Activated CD4-positive, alpha-beta T cell treated with anti-CD3 and anti-CD28 coated beads, Interleukin-2, Interleukin-6, amounts not matched to agents 100 ng/mL and 50 ng/mL, durations not matched to agents 16 hours and 8 hours (primary cell): ENCODE measurements around the gene COG7.
"Not testable (repeated sequence)": the region's sequence is repeated elsewhere in the genome, so short reads cannot be mapped to it uniquely, and the experiment has no call there.

Experiments used
- DNase-seq: peaks from one replicate; pipeline ENCODE4 v3.0.0-alpha.2; 2020

The COG7 gene

DNA sequence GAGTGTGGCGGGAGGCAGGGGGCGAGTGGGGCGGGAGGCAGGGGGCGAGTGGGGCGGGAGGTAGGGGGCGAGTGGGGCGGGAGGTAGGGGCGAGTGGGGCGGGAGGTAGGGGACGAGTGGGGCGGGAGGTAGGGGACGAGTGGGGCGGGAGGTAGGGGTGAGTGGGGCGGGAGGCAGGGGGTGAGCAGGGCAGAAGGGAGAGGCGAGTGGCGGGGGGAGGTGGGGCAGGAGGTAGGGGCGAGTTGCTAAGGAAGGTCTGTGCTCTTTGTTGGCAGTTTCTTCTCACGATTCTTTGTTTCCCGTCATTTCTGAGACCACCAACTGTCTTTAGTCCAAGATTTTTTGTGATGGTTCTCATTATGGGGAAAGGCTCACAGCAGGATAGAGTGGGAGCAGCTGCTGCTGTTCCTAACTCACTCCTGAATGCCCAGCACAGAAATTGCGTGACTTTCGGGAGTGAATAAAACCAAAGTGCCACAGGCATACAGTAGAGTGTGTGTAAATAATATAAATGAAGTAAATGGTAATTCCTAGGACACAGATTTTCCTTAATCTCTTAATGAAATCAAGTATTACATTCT is 44.7 kb downstream of the COG7 start:
- no peak for DNase-seq

DNA sequence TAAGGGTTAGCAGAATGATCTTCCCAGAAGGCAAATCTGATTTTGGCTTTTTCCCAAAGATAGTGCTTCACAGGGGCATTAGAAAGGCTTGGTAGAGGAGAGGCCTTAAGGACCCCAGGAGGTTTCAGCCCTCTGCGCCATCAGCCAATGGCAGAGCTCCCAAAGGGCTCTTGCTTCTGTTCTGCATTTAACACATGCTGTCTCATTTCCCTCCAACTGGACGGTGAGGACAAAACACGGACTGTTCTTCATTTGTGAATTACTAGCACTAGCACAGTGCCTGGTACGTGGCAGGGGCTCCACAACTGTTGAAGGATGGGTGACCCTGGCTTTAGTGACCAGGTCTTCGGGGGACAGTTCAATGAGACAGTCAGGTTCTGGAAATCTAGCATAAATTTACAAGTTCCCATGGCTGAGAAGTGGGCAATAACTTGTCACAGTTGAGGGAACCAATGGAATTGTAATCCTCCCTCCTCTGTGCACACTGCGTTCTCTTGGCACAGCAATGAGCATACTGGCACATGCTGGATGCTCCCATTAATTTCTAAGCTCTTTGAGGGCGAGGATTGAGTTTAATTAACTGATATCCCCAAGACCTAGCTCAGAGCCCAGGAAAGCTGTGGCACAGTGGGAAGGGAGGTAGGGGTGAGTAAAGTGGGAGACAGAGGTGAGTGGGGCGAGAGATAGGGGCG is 45.4 kb downstream of the COG7 start:
- DNase-seq = no peak

DNA sequence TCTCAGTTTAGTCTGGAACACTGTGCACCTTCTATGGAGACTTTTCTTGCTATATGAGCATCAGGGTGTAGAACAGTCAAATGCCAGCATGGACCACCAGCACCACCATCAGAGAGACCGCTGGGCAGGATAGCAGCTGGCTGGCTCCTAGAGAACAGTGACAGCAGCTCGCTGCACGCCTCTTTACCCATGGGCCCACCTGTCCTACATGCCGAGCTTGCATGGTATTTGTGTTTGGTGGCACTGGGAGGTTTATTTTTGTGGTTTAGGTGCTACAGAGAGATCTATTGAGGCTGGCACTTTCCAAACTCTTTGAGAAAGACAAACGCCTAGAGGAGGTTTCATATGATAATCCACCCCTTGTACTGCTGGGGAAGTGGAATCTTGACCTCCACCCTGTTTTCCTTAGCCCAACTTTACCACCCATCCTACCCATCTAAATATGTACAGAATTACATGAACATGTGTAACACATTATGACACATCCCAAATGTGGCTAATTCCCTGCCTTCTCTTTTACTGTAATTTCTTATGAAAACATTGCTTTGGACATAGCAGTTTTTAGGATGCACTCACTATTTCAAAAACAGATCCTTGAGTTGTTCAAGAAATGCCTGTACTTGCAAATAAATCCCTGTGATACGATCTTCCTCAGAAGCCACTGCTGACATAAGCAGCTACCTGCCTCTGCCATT is 46.3 kb downstream of the COG7 start:
- DNase-seq = no peak

DNA sequence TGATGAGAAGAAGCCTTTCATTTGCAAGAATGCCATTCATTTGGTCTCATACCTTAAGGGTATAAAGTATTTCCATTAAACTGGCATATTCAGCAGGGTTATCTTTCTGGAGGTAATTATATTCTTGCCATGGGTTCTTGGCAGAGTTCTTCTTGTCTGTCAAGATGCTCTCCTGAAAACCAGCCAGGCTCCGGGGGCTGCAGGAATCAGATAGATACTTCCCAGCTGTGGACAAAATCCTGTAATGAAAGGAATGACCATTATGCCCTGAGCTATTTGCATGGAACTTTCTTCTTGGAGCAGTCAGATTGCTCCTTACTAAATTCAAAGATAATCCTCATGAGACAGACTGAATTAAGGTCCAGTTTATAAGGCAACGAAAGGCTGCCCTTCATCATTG is 47.0 kb downstream of the COG7 start:
- DNase-seq = no peak

DNA sequence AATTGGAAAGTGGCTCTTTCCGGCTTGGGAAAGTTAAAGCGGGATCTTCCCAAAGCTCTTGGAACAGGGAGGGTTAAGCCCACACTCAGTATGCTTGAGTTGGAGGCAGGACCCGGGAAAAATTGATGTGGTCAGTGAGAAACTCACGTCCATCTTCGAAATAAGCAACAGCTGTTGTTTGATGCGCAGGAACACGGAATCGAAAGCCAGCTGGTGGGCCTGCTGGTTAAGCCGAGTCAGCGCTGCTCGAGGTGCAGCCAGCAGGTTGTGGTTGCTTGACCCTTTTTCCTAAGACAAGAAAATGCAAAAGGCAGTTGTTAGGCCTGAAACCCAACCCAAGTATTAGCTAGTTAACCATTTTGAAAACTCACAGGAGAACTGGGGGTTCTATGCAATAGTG is 49.4 kb downstream of the COG7 start:
- DNase-seq = no peak

DNA sequence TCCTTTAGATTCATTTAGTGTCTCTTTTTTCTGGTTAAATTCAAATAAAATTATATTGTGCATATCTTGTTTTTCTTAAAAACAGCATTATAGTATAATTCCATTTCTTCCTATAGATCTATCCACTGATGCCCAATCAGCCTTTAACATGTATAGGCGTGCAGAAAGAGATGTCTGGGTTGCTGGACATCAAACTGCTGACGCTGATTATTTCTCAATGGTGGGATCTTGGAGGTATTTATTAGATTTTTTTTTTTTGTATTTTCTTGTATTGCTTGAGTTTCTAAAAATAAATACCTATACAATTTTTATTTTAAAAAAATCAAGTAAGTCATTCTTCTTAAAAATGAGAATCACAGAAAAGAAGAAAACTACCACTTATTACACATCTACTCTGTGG is 50.9 kb downstream of the COG7 start:
- DNase-seq = no peak

DNA sequence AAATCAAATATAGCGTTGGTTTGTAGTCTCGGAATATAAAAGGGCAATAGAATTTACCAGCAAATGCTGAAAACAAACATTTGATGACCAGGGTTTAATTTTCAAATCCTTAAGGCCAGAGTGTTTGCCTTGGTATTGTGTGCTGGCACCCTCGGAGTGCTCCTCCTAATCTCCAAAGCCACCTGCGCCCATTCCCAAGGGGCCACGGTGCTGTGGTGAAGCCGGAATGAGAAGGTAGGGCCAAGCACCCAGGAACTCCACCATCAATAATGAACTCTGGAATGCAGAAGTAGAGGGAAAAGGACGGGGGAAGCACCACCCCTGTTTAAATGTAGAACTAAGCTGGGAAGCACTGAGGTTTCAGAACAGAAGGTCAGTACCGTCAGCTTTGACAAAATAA is 51.9 kb downstream of the COG7 start:
- DNase-seq = no peak

DNA sequence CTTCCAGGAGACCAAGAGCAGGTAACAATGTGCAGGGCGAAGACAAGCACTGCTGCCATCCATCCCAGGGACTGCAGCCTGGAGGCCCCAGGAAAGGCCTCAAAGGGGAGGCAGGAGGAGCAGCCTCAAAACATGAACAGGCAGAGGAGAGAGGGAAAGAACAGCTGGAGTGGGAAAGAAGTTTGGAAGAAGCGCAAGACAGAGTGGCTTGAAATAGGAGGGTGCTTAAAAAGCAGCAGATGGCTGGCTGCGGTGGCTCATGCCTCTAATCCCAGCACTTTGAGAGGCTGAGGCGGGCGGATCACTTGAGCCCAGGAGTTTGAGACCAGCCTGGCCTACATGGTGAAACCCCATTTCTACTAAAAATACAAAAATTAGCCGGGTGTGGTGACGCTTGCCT is 52.5 kb downstream of the COG7 start:
- not testable (repeated sequence) for DNase-seq

DNA sequence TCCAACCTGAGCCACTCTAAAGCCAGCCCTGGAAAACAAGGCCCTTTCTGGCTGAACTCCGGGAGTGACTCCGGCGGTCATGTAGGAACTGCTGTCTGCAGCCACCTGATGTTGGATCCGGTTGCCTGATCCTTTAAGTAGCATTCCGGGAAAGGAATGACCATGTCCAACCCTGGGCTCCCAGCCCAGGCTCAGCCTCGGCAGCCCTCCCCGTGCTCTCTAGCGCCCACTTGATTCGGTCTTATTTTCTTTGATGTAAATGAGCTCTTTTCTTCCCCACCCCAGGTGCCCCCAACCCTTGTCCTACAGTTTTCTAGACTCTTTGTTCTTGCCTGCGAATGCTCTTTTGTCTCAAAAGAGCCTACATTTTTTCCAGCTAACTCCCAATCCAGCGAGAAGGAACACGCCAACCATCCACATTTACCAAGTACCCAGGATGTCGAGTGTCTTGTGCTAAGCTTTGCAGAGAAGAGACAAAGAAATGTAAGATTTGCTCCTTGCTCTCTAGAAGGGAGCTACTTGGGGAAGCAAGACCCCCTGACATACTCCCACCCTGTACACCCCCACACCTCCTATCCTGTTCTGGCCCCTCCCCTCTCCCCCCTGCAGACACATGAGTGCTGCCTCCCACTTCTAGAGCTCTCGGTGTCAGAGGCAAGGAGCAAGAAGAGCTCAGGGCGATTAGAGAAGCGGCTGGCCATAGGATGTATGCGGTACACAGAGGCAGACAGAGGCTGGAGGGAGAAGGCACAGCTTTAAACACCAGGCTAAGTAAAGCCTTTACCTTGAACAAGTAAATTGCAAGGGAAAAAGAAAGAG is 53.8 kb downstream of the COG7 start:
- DNase-seq = no peak

DNA sequence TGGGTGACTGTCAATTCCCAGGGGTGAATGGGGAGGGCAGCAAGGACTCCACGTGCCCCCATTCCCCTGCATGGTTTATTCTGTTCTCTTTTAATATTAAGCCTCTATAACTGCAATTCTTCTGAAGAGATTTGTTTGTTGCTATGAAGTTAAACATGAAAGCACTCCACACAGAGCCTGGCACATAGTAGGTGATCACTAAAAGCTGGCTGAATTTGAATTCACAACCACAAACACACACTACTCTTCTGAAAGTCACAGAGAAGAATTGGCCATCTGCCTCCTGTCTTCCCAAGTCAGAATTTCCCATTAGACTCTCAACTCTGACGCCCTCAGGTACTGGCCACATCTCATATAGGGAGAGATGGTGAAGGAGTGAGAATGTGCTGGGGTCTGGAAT is 55.5 kb downstream of the COG7 start:
- DNase-seq = no peak

DNA sequence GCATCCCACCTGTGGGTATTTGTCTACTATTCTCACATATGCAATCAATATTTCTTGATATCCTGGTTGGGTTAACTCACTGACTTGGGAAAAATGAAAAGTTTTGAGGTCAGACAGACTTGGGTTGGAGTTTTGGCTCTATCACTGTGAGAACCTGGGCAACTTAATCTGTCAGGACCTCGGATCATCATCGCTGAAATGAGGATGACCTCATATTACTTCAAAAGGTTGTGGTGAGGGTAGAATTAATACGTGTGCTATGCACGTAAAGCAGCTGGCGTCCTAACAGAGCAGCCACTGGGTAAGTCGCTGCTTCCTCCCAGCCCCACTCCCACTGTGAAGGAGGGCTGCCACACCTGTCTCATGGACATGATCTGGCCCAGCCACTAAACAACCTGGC is 57.3 kb downstream of the COG7 start:
- DNase-seq = no peak

DNA sequence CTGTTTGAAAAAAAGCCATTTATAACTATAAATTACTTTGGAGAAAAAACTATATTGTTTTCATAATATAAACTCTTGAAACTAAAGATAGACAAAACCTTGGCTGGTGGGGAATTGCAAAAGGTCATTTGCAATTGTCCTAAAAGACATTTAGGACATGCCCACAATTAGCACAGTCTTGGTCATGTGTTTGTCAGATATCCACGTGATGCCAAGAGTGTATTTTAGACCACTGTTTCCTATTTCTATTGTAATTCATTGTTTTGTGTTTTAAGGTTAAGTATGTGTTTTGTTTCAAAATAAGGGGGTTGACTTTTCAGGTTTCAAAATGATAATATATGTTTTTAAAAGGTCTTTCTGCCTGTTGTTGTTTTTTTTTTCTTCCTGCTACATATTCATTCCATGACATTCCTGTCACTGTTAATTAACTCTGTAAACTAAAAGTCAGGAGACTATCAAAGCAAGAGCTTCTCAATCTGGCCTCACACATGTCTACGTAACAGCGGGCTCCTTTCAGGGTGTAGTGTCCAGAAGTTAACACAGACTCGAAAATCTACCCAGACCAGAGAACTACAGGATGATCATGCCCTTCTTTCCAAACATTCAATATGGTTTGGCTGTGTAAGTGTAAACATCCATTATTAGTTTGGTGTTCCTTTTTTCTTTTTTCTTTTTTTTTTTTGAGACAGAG is 58.7 kb downstream of the COG7 start:
- no peak for DNase-seq

DNA sequence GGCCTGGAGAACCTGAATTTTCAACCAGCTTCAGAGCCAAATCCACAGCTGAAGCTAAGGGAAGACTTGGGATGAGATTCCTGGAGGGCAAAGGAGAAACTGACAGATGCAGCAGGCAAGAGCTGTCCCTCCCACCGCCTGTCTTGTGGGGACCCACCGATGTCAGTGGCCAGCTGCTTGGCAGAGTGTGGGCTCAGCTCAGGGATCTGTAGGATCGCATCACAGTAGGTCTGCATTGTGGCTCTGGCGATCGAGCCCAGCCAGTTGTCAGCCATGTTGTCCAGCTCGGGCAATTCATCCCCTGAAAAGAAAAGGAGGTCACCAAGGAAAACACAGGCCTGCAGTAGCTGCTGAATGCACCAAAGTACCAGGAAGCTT is 60.8 kb downstream of the COG7 start:
- DNase-seq = no peak

DNA sequence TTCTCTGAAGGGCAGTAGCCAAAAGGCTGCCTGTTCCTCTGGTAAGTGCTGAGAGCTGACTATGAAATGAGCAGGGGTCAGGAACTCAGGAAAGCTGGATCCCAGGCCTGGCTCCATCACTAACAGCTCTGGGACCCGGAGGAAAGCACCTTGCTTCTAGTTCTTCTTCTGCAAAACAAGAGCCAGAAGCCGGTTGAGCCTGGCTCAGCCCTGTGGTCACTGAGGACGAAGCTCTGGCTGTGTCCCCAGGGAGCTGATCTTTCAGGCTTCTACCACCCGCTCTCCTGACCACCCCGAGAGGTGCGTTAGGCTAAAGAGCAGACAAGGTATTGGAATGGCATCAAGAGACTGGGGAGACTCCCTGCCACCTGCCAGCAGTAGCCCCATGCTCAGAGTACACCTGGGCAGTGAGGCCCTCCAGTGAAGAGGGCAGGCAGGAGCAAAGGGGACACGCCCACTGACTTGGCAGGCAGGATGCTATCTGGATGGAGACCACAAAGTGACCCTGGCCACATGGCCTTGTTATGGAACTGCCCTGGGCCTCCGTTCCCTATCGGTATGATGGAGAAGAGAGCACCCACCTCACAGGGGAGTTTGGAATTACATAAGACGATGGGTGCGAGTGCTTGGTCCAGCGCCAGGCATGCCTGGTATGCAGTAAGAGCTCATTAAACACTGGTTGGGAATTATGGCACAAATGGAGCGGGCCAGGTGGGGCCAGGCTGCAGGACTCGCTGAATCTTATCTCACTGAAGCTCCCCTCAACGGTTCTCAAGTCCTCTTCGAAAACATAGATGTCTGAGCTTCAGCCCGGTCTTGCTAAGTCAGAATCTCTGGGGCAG is 61.4 kb downstream of the COG7 start:
- no peak for DNase-seq

DNA sequence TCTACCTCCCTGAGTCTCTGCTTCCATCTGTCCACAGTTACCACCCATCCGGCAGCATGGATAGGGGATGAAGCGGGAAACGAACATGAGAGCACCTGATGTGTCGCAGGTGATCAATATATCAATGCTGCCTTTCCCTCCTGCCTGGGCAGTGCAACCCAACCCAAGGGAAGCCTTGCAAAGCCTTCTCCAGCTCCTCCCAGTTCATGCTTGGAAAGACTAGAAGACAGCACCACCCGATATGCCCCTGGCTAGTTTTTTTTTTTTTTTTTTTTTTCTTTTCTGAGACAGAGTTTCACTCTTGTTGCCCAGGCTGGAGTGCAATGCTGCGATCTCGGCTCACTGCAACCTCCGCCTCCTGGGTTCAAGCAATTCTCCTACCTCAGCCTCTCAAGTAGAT is 63.1 kb downstream of the COG7 start:
- DNase-seq = not testable (repeated sequence)

DNA sequence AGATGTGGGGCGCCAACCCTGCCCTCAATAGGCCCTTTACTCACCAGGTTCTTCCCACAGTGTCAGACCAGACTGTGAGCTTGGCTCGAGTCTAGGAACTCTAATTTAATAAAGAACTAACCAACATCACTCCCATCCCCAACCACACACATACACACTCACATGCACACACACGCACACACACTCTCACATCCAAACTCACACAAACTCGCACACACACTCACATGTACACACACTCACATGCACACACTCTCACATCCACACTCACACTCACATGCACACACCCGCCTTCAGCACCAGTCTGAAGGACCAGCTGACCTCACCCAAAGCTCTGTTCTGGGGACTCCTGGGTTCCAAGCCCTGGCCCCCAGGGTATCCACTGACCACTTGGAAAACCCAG is 63.8 kb downstream of the COG7 start:
- DNase-seq = no peak

DNA sequence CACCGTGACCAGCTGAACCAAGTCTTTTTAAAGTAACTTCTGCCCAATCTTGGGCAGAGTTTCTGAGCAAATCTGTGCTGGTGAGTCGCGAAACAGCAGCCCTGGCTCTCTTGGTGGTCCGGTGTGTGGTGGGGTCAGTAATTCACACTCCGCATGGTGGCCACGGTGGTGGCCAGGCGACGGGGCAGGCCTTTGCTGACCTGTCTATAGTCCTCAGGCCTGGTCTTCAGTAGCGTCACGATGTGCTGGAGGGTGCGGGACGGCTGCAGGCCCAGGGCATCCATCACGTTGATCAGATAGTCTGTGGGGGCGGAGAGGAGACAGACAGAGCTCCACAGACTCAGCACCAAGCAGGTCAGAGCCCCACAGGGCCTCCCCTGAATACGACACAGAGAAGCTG is 64.2 kb downstream of the COG7 start:
- no peak for DNase-seq

DNA sequence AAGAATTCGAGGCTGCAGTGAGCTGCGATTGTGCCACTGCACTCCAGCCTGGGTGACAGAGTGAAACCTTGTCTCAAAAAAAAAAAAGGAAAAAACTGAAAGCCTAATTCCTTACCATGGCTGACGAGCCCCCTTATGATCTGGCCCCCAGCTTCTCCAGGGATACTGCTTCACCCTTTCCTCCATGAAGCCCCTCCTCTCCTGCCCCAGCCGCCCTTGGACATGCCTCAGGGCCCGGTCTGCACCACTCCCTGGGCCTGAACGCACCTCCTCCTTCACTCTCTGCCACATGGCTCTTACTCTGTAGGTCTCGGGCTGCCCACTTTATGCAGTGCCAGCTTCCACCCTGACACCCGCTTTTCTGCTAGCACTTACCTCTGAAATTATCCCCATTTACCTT is 65.3 kb downstream of the COG7 start:
- DNase-seq = no peak

DNA sequence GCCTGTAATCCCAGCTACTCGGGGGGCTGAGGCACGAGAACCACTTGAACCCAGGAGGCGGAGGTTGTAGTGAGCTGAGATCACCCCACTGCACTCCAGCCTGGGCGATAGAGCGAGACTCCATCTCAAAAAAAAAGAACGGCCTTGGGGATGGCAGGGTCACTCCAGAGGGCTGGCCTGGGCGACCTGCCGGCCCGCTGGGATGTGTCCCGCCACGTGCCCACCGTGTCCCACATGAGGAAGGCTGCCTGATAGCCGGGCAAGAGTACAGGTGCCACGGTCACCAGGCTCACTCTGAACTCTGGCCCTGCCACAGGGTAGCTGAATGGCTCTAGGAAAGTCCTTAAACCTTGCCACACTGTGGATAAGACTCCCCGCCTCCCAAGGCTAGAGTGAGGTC is 67.5 kb downstream of the COG7 start:
- DNase-seq = no peak

DNA sequence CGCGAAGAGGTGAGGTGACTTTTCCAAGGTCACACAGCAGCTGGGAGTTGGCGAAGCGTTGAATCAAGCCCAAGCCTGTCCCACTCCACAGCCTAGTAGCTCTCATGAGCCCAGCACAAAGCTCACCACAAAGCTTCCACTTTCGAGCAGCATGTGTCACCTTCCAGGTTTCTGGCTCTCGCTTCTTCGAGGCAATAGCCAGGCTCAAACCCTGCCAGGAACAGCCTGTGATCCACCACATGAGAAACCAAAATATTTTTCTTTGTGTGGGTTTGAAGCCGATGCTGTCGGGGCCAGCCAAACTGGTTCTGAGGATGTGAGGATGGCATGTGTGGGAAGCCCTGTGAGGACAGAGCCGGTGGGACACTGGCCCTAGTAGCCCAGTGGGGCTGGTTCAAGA is 68.1 kb downstream of the COG7 start:
- no peak for DNase-seq

DNA sequence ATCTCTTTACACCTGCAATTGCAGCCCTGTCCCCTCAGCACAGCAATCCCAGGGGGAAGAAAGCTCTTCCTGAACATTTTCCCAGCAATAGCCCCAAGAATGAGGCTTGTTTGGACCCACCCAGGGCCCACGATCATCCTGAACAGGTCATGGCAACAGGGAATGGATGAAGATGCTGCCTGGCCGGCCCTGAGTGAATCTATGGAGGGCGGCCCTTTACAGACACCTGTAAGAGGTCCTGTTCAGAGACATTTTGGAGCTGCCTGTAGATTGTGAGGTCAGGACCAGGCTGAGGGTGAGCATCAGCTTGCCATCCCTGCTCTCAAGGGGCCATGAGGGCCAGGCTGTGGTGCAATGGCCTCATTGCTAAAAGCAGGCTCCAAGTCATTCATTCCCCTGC is 69.1 kb downstream of the COG7 start:
- no peak for DNase-seq

DNA sequence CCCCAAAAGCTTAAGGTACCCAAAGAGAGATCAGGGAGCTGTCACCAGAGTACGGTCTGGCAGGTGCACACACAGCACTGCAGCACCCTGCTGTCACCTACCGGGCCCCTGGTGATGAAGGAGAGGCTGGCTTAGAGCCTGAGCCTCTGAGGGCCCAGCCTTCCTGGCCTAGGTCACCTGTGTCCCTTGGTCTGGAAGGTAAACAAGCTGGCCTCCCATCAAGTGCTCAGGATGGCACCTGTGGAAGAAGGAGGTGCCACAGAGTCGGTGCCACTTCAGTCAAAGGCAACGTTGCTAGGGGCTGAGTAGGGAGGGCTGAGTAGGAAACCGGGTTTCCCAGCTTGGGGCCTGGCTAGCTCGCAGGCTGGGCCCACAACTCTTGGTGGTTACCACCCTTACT is 70.7 kb downstream of the COG7 start:
- DNase-seq = no peak
